Lower leg skin (tissue), 3 donors: ENCODE data around the gene SESN1.

Experiments
- CTCF ChIP-seq, 3 donors: fragments of 450-650 bp; IDR thresholded peaks; one replicate each; pipeline ENCODE4 v1.5.1; 2016; ENCODE audit warnings: antibody characterized with exemption in 3 of 3, mild to moderate bottlenecking in 3 of 3, moderate library complexity in 2 of 3
- POLR2A ChIP-seq, 2 donors: fragments of 450-650 bp; IDR thresholded peaks; one replicate each; pipeline ENCODE4 v1.6.1; 2016 to 2017; ENCODE audit warnings: antibody characterized with exemption in 2 of 2, mild to moderate bottlenecking in 1 of 2, moderate library complexity in 1 of 2

DNA sequence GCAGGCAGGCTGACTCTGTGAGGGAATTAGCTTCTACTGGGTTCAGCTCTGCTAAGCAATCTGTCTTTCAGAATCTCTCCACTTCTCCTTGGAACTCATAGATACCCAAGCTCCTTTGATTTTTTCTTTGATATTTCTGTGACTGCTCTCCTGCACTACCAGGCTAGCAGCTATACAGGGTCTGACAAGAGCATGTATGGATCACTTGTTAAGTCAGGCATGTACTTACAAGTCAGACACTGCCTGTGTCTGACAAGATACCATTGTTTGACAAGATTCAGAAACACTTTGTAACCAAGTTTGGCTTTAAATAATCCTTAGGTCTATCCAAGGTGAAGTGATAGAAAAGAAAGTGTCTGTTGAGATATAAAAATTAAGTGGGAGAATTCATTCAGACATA is 79.5 kb downstream of the SESN1 start:
- no peak for TF ChIP-seq CTCF (IDR thresholded peaks at IDR 0.05)
- TF ChIP-seq POLR2A (IDR thresholded peaks at IDR 0.05), result no peak
